Body of pancreas (tissue), 4 donors: ENCODE data around the gene PDLIM5. TPM values are rescaled to one million over a fixed set of nuclear protein-coding genes. Genes with fewer than 3 reads are reported as not detected.

ENCODE experiments used
- ATAC-seq: fragments of 150-250 bp; one replicate; pipeline ENCODE4 v1.9.1; 2016
- DNase-seq, 4 donors: peaks; one replicate each; pipeline ENCODE4 v3.0.0-alpha.2; 2019
- H3K27ac ChIP-seq, 4 donors: fragments of 200-600 bp; sonication (generic); 1 replicate in 3 of 4; 2 replicates in 1 of 4; pipeline versions ENCODE4 v1.5.1 to v1.6.1; 2016 to 2019; ENCODE audit warnings: mild to moderate bottlenecking in 1 of 4, mixed read lengths in 1 of 4, moderate library complexity in 1 of 4
- H3K27me3 ChIP-seq, 2 donors: fragments of 200-600 bp; sonication (generic); one replicate each; pipeline ENCODE4 v1.6.0; 2016; ENCODE audit warnings: mild to moderate bottlenecking in 1 of 2
- H3K36me3 ChIP-seq, 2 donors: fragments of 200-600 bp; sonication (generic); replicated peaks in 1 of 2; 2 replicates each; pipeline ENCODE4 v1.5.1; 2016; ENCODE audit warnings: low read depth in 2 of 2; ENCODE audit not compliant: insufficient read depth in 1 of 2
- H3K4me1 ChIP-seq: fragments of 200-600 bp; sonication (generic); one replicate; pipeline ENCODE4 v1.6.0; 2016
- H3K4me3 ChIP-seq, 2 donors: fragments of 200-600 bp; sonication (generic); 1 replicate in 1 of 2; 2 replicates in 1 of 2; pipeline ENCODE4 v1.5.1; 2016 to 2019
- H3K9me3 ChIP-seq, 3 donors: fragments of 200-600 bp; sonication (generic); 1 replicate in 2 of 3; 2 replicates in 1 of 3; pipeline ENCODE4 v1.5.1; 2016
- POLR2A ChIP-seq, 3 donors: fragments of 450-650 bp; IDR thresholded peaks; one replicate each; pipeline ENCODE4 v1.6.1; 2016; ENCODE audit warnings: antibody characterized with exemption in 3 of 3, mild to moderate bottlenecking in 2 of 3
- WGBS, 2 donors: methylation state at CpG; one replicate each; pipeline ENCODE4 v1.1.5; 2017; 5-methylcytosine and 5-hydroxymethylcytosine counted together
- intact Hi-C: fragments of 100-400 bp; cut with DNase I; formaldehyde crosslinking; loops from one replicate; pipeline ENCODE4 v1.15.1; 2023
- total RNA-seq, 2 donors: library from RNA; depleted of rRNA; stranded (reverse); fragments of >200 nt; gene quantifications; one replicate each; pipeline ENCODE4 v1.1.0, GENCODE V29; 2016
- TF ChIP-seq, protein P1 (sequence below), 7 experiments: fragments of 450-650 bp in 4 of 7; fragments of 200-600 bp in 3 of 7; sonication (generic) in 3 of 7; IDR thresholded peaks; one replicate each; pipeline ENCODE4 v1.5.1; 2016 to 2019; ENCODE audit warnings: antibody characterized with exemption in 7 of 7

PDLIM5 gene
- total RNA-seq, 2 donors from 2014 or later = 44.2 to 70.3 TPM

DNA sequence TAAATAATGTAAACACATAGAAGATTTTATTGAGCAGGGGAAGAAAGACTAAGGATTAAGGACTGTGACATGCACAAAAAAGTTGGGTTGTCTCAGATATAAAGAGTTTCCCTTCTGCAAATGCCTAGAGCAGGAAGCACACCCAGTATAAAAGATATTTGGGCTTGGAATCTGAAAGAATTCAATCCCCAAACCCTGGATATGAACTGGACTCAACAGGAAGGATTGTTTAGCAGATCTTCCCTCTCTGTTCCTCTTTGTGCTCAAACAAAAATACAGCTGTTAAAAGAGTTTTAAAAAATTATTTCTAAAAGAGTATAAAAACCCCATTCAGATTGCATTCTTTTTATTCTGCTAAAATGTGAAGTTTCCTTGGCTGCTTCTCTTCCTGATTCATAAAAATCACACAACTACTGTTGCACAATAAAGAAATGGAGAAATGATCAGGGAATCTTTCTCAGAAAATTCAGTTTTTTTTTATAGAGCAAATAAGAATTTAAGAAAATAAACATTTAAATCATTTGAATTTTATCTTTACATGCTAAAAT is 71.4 kb downstream of the PDLIM5 start:
- no peaks in the 10 kb centered on the region for H3K9me3 ChIP-seq
- DNase-seq (no peak), ATAC-seq (no peak)
- no peak overlapping the region for H3K4me3 ChIP-seq
- peaks cover 46% of the 10 kb centered on the region for H3K4me1 ChIP-seq
- intact Hi-C loops = no loop called here
- H3K36me3 ChIP-seq = no peaks in the 10 kb centered on the region
- H3K27me3 ChIP-seq = no peaks in the 10 kb centered on the region
- no peak overlapping the region for H3K27ac ChIP-seq
- no peak for TF ChIP-seq POLR2A (IDR thresholded peaks at IDR 0.05)
- TF ChIP-seq, protein P1, sequence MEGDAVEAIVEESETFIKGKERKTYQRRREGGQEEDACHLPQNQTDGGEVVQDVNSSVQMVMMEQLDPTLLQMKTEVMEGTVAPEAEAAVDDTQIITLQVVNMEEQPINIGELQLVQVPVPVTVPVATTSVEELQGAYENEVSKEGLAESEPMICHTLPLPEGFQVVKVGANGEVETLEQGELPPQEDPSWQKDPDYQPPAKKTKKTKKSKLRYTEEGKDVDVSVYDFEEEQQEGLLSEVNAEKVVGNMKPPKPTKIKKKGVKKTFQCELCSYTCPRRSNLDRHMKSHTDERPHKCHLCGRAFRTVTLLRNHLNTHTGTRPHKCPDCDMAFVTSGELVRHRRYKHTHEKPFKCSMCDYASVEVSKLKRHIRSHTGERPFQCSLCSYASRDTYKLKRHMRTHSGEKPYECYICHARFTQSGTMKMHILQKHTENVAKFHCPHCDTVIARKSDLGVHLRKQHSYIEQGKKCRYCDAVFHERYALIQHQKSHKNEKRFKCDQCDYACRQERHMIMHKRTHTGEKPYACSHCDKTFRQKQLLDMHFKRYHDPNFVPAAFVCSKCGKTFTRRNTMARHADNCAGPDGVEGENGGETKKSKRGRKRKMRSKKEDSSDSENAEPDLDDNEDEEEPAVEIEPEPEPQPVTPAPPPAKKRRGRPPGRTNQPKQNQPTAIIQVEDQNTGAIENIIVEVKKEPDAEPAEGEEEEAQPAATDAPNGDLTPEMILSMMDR (IDR thresholded peaks at IDR 0.05) = no peak

DNA sequence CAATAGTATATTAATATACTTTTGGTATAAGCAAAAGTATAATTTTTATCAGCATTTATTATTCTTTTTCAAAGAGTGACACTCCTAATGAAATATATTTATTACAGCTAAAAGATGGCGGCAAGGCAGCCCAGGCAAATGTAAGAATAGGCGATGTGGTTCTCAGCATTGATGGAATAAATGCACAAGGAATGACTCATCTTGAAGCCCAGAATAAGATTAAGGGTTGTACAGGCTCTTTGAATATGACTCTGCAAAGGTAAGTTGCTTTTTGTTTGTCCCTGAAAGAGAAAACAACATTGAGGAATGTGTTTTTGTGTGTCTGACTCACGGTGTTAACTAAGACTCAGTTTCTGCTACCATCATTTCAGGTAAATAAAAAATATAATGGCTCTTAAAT is 71.9 kb downstream of the PDLIM5 start:
- H3K4me1 ChIP-seq = peaks cover 48% of the 10 kb centered on the region
- H3K36me3 ChIP-seq = no peaks in the 10 kb centered on the region
- WGBS, 2 donors = 95 to 97% methylated on average over 3 of the region's 3 CpGs
- DNase-seq (no peak), ATAC-seq (no peak)
- intact Hi-C loops = no loop called here
- TF ChIP-seq POLR2A (IDR thresholded peaks at IDR 0.05) = no peak
- TF ChIP-seq, protein P1 (IDR thresholded peaks at IDR 0.05) = no peak
- no peak overlapping the region for H3K27ac ChIP-seq
- no peaks in the 10 kb centered on the region for H3K27me3 ChIP-seq
- no peaks in the 10 kb centered on the region for H3K9me3 ChIP-seq
- H3K4me3 ChIP-seq = no peak overlapping the region

DNA sequence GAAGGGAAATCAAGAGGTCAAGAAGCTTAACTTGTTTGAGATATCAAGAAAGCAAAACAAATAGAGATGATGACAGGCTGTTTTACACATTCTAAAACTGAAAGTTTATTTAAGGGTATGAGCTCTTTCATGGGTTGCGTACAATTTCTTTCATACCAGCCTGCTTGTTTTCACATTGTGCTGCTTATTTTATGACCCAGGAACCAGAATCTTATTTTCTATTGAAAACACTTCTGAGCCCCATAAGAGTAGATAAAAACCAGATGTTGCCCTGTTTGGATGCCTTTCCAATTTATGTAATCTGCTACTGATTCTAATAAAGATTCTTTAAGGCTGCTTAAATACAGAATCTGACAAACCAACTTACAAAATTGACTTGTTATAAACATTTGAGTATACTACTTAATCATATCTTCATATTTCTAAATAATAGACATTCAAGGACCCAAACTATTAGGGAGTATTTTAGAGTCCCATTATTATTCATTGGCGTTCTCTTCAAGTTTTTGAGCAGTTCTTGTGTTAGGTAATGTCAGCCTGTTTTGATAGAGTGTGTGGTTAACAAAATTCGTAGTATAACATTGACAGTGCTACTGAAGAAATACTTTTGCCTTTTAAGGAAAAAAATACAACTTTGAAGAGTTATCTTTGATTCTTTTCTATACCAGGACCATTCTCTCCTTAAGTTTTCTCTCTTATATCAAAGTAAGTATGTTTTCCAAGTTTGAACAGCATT is 74.4 kb downstream of the PDLIM5 start:
- DNase-seq (no peak), ATAC-seq (peak; percentile 38)
- peak overlapping the region in 1 of 4 donors; percentile 32 for H3K27ac ChIP-seq
- H3K4me3 ChIP-seq = no peak overlapping the region
- peaks cover 44% of the 10 kb centered on the region for H3K4me1 ChIP-seq
- WGBS, 2 donors = 48 to 58% methylated on average over 3 of the region's 3 CpGs
- no peak for TF ChIP-seq POLR2A (IDR thresholded peaks at IDR 0.05)
- H3K27me3 ChIP-seq = no peaks in the 10 kb centered on the region
- H3K9me3 ChIP-seq = no peaks in the 10 kb centered on the region
- intact Hi-C loops = no loop called here
- no peaks in the 10 kb centered on the region for H3K36me3 ChIP-seq

GRCh38 chr4:94527556-94528233 is 76.0 kb downstream of the PDLIM5 start:
- no peak for DNase-seq
- intact Hi-C loops = no loop called here

More at GRCh38 chr4:94527556-94528233, 76.0 kb downstream of the PDLIM5 start:
- no peak overlapping the region for H3K4me3 ChIP-seq
- WGBS, 2 donors = 89 to 90% methylated on average over 3 of the region's 3 CpGs
- no peaks in the 10 kb centered on the region for H3K36me3 ChIP-seq
- no peaks in the 10 kb centered on the region for H3K9me3 ChIP-seq
- peaks cover 34% of the 10 kb centered on the region for H3K4me1 ChIP-seq
- TF ChIP-seq POLR2A (IDR thresholded peaks at IDR 0.05) = no peak
- TF ChIP-seq, protein P1 (IDR thresholded peaks at IDR 0.05) = no peak
- no peak overlapping the region for H3K27ac ChIP-seq
- no peaks in the 10 kb centered on the region for H3K27me3 ChIP-seq
- ATAC-seq = no peak
